GM19238 (cell line): ENCODE data around the gene SMYD2.

Experiments used
- DNase-seq: peaks from one replicate; pipeline ENCODE4 v3.0.0; 2011; ENCODE audit warnings: low spot score; ENCODE audit not compliant: insufficient read length

The SMYD2 gene

DNA sequence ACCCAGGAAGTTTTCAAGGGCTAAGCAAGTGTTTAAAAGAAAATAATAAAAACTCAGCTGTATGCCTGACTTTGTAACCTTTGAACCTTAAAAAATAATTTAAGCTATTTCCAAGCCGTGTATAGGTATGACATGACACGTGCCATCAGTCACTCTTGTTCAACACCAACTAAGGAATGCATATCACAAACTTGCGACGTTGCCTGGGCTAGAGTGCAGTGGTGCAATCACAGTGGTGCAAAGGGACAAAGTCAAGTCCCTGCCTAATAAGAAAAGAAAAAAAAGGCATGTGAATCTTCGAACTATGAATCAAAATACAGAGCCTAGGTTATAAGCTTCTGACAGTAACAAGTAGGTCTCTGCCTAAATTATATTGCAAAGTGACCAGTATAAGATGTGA is 79.2 kb downstream of the SMYD2 start:
- no peak for DNase-seq

DNA sequence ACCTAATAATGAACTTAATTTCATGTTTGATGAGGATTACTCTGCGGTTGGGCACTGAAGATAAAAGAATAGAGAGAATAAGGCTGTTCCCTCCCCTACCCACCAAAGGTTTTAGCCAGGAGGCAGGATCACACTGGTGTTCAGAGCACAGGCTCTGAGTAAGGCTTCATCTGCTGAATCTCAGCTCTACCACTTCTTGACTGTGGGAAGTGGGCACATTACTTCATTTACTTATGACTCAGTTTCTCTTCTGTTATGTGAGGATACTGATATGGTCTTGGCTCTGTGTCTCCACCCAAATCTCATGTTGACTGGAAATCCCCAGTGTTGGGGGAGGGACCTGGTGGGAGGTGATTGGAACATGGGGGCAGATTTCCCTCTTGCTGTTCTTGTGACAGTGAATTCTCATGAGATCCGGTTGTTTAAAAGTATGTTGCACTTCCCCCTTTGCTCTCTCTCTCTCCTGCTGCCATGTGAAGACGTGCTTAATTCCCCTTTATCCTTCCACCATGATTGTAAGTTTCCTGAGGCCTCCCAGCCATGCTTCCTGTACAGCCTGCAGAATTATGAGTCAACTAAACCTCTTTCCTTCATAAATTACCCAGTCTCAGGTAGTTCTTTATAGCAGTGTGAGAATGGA is 79.7 kb downstream of the SMYD2 start:
- no peak for DNase-seq

DNA sequence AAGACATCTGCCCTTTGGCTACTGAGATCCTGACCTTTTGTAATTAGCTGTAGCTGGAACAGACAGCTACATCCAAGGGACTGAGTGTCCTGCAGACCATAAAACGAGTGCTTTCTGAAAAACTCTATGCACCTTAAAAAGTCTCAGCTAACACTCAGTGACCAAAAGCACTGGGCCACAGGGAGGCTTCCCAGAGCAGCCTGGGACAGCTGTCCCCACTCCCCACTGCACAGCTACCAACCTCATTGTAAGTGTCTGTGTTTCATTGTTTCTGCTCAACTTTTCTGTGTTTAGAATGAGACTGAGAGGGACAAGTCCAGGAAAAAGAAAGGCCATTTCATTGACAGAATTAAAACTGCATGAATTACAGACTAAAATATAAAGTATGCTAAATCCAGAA is 80.7 kb downstream of the SMYD2 start:
- DNase-seq, result no peak

DNA sequence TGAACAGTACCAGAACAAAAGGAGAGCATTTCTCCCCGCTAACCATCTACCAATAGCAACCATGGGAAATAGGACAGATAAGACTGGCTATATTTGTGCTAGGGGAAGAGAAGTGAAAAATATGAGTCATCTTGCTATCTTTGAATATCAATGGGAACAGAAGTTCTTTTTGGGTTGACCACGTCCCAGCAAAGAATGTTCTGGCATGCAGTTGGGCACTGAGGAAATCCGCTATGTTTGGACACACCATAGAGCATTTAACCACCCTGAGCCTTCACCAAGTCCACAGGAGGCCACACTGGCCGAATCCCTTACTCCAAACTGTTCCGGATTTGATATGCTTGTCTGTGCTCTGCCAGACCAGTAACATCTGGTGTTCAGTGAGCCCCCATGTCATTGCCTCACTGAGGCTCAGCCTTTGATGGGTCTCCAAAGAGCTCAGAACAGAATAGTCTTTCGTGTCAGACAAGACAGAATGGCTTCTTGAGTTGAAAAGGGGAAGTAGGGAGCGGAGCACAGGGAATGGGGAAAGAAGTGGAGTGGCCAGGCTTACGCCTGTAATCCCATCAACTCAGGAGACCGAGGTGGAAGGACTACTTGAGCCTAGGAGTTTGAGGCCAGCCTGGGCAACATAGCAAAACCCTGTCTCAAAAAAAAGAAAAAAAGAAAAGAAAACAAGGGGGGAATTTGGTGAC is 81.4 kb downstream of the SMYD2 start:
- no peak for DNase-seq

DNA sequence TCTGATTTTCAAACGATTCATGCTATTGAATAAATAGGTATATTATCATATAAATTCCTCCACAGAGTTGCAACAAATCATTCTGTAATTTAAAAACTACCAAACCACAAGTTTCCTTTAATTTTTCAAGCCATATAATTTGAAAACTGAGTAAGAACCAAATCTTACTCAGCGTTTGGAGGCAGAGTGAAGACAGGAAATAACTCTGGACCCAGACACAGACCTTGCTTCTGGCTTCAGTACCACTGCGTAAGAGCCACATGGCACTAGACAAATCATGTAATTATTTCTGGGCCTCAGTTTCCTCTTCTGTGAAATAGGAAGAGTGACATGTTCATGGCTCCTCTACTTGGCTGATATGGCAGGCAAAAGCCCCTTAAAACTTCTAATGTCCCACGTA is 82.4 kb downstream of the SMYD2 start:
- DNase-seq, result no peak

DNA sequence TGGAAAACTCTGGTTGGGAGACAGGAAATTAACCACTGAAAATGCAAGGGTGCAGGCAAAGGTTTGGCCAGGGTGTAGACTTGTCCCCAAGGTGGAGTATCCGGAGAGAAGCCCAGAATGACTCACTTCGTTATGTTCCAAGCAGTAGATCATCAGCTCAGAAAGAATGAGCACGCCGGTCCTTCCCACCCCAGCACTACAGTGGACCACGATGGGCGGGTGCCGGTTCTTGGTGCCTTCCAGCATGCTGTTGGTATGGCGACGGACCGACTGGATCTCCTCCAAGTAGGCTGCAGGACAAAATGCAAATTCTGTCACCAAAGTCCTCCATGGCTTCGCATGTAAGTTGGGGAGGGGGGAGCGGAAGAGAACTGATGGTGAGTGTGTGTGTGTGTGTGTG is 83.4 kb downstream of the SMYD2 start:
- DNase-seq, result no peak

DNA sequence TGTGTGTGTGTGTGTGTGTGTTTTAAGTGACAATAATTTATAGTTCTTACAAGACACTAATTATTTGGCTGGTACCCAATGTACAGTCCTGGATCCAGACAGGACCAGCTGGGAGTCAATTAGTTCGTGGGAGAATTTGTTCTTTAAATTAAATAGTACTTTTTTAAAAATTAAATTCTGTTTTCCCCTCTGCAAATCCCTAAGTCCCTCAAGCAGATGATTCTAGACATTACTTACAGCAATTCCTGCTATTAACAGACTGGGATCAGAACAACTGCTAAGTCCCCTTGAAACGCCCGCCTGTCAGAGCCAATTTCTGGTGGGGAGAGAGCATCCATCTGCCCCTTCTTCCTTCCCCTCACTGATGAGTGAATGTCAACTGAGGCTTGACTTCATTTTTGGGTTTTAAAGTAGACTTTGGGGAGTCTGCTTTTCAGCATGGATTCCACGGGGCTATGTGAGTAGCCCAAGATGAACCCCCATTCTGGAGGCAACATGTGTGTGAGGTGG is 83.9 kb downstream of the SMYD2 start:
- no peak for DNase-seq

DNA sequence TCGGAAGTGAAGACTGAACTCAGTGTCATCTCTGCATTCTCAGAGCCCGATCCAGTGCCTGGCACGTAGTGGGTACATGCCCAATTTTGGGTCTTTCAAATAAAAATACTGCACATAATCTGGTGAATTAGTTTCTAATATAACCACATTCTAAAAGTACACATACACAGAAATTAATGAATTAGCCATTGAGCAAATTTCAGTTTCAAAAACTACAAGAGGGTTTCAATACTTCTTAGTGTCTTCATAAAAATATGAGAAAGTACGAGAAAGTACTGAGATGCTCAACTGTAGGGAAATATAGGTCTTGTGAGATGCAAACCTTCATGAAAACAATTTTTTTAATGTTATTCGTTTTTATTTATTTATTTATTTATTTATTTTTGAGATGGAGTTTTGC is 86.9 kb downstream of the SMYD2 start:
- DNase-seq, result no peak

DNA sequence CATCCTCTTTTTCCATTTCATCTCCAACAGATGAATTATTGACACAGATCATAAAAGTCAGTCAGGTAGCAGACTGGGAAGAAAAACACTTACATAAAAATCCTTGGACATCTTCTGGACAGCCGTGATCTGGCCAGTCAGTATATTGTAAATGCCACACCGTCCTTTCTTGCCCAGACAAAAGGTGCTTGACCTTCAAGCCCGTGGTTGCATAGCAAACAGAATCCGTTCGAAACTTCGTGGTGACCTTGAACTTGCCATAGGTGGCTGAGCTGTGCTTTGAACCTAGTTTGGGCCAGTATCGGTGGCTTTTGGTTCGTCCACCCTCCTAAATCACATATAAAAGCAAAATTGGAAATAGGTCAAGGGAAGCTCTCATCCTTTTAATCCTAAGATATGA is 88.4 kb downstream of the SMYD2 start:
- DNase-seq, result no peak

DNA sequence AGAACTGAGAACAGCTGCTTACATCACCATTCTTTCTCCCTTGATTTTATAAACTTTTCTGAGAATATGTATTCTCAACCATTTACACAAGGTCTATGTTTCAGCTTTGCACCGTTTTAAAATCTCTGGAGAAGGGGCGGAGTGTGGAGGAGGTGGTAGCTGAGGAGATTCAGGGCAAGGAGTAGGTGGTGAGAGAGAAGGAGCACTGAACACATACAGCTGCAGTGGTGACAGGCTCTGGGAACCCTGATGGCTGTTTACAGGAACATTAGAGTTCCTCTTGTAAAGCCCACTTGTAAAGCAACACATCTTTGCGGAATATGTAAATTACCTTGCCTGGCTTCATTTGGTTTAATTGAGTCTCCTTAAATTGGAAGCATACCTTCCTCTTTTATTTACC is 89.7 kb downstream of the SMYD2 start:
- DNase-seq, result no peak

DNA sequence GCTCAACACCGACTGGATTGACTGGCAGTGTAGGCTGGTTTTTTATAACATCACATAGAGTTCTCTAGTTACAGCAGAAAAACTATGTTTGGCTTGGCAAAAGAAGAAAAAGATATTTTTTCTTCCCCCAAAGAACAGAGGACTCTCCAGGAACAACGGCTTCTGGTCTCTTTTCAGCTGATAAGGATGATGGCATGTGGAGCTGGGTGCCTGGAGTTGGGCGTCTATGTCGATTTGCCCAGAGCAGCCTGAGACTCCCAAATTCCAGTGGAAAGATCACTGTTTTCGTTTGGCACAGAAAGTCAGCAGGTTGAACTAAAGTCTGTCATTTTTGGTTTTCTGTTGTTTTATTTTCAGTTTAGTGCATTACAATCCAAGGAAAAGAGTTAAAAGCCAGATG is 91.1 kb downstream of the SMYD2 start:
- DNase-seq, result no peak

DNA sequence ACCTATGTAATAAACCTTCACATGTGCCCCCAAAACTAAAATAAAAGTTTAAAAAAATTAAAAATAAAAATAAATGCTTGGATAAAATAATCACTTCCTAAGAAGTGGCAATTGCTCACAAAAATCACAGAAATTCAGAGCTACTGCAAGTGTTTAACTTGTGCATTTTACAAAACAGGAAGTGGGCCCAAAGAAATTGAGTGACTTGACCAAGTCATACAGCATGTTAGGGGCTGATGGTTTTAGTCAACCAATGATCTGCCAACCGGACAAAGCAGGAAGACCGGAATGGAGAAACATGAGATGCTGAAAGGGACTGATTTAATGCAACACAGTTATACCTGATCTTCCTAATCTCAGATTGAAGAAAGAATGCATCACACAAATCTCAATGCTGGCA is 96.5 kb downstream of the SMYD2 start:
- DNase-seq, result no peak

DNA sequence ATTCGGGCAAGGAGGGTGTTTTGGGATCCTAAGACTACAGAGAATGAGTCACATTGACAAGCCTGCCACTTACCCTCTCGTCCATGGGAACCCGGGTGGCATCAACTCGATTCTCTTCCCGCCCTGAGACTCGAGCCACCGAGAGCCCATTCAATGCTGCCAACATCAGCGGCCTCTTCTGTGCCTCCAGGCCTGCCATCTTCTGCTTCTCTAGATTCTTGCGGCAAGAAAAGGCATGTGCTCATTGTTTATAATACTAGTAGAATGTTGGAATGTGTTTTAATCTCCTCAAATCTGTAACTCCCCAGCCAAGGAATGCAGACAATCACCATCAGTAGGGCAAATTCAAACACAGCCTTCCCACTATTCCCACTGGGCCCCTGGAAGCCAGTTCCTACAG is 96.9 kb downstream of the SMYD2 start:
- DNase-seq, result no peak

DNA sequence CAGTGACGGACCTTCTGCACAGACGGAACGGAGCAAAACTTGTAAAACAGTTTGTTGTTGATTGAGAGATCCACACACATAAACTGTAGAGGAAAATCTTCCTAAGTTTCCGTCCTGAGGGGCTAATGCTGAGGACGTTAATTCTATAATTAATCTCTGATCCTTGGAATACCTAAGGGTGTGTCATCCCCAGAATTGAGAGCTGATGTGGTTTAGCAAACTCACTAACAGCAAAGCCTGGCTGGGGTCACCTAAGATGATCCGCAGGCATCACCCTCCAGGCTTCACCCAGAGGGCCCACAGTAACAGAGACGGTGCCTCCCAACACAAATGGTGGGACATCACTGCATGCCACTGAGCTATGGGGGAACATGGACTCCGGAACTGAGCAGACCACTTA is 97.5 kb downstream of the SMYD2 start:
- no peak for DNase-seq

DNA sequence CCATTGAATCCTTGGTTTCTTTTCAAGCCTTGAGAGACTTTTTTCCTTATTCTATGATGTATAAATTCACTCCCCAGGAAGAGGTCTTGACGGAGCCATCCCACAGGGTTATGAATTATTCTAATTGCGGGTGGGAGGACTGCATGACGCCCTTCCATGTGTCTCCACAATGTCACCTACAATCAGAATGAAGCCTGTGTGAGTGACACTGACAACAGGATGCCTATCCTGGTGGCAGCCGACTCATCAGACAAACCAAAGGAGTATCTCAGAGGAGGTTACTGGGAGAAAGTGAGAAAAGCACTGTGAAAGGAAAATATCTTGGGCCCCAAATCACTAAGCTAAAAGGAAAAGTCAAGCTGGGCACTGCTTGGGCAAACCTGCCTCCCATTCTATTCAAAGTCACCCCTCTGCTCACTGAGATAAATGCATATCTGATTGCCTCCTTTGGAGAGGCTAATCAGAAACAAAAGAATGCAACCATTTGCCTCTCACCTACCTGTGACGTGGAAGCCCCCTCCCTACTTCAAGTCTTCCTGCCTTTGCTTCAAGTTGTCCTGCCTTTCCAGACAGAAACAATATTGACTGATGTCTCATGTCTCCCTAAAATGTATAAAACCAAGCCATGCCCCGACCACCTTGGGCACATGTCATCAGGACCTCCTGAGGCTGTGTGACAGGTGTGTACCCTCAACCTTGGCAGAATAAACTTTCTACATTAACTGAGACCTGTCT is 98.4 kb downstream of the SMYD2 start:
- DNase-seq, result no peak

DNA sequence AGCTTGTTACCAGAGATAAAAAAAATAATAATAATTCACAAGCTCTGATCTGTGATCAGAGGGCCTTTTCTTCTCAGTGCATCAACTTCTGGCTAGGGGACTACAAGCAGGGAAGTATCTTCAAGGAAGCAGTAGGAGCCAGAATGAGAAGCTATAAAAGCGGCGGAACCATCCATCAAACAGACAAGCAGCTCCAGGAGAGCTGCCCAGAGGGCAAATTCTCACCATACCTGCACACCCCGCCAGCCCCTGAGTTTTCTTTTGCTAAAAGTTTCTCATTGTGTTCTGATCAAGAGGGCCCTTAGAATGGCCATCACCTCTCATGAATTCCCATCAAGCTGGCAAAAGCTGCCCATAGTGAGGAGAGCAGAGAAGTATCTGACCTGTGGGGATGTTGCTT is 99.4 kb downstream of the SMYD2 start:
- no peak for DNase-seq

DNA sequence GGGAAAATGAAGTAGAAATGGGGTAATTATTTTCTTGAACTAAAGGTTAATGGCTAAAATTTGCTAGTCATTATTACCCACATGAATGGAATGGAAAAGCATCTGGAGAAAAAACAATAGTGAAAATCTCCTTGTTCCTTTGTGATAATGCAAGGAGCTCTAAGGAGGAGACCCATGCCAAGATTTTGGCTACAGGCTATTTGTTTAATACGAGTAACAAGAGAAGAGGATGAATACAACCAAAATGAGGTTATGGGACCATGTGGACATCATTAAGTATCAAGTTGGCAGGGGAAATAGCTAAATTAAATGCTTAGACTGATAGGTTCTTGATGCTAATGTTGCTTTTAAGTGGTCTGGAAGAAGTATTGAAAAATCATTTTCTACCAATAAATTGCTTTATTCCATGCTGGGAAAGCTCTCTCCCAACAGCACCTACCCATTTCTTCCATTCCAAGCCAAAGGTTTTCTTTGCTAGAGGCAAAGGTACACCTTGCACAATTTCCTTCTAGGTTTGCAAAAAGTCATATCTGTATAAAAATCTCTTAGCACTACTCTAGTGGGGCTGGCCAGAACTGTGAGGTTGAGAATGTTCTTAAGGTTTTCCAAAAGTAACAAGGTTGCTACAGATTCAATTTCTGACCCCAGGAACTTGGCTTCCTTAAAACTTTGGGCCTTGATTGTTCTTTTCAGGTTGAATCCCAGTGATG is 100.2 kb downstream of the SMYD2 start:
- no peak for DNase-seq

DNA sequence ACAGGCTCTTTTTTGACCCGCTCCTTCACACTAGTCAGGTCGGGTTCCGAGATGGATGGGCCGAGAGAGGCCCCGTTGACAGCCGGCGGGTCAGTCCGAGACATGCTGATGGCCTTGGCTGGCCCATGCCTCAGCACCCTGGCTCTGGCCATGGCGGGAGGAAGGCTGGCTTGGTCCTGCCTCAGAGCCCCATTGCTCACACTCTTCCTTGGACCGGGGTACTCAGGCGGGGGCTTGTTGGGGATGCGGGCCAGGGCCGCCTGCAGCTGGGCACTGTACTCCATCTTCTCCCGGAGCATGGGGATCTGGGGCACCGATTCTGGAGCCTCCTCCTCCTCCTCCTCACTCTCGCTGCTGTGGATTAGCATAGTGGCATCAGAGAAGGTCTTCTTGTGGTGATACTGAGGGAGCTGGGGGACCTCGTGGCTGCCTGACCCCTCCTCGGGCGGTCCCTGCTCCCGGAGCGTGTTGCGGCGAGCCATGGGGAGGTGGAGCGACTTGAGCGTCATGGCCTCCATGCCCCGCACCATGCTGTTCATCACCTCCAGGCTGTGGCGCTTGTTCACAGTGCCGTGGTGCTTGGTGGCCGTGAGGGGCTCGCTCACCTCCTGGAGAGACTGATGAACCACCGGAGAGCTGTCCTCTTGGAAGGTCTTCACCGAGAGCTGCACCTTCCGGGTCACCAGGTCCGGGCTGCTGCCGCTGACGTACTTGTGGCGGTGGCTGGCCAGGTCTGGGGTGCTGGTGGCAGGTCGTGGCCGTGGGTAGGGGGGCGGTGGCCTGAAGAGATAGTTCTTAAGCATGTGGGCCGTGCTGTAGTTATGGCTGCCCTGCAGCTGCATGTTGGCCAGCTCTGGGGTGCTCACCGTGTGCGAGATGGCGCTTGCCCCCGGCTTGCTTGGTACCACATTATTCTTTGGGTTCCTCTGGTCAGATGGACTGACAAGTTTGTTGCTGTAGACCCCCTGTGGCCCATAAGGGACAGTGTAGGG is 102.7 kb downstream of the SMYD2 start:
- DNase-seq, result no peak

DNA sequence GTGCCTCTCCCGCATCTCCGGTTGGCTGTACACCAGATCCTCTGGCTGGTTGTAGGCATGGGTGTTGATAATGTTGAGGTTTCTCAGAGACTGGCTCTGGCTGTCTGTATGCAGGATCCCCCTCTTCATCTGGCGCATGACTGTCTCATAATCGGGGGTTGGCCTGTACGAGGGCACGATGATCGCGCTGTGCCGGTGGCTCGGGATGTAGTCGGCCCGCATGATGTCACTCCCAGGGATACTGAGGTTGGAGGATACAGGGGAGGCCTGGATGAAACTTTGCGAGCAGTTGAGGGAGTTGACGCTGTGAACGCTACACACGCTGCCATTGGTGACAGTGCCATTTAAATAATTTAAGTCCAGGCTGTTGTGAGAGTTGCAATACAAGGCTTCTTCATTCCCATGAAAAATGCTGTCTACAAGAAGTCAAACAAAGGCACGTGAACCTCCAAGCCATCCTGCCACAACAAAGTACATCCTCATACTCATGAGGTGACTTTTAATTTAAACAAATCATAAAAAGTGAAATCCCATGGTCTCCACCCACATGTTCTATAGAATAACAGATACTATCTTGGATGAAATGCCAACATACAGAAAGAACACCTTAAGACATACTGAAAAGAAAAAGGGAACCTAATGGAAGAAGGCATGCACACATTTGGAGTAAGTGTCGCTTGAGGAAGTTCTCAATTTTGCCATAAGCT is 103.6 kb downstream of the SMYD2 start:
- DNase-seq, result no peak

DNA sequence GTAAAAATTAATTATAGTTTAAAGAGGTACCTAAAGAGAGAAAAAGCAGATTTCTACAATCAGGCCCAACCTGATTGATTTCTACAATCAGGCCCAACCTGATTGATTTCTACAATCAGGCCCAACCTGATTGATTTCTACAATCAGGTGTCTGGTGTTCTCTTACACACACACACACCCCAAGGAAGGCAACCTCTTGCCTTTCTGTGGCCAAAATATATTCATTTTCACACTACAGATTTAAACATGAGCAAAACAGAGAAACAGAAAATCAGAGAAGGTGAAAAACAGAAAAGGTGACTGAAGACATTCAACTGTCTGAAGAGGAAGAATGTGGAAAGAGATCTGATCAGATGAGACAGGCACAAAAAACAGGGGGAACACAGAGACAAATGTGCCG is 104.5 kb downstream of the SMYD2 start:
- DNase-seq, result no peak
